HG03025 (cell line): ENCODE results near the gene ZNF844.
"Not testable (repeated sequence)": the region's sequence is repeated elsewhere in the genome, so short reads cannot be mapped to it uniquely, and the experiment has no call there.

Source experiments
- ATAC-seq: cut with Tn5 transposase; IDR thresholded peaks from one replicate; pipeline ENCODE4 v1.9.1; 2021; ENCODE audit warnings: mild to moderate bottlenecking, moderate library complexity; ENCODE audit not compliant: unreplicated experiment, low FRiP score

Gene ZNF844

GRCh38 chr19:12092065-12092867, 27.7 kb downstream of the ZNF844 start:
- no peak for ATAC-seq

- ATAC-seq = no peak
These were observed 28.4 kb downstream of the ZNF844 start for GRCh38 chr19:12092956-12093355.

GRCh38 chr19:12093777-12094176, 29.2 kb downstream of the ZNF844 start:
- no peak for ATAC-seq

- ATAC-seq = no peak
These were observed 30.7 kb downstream of the ZNF844 start for GRCh38 chr19:12095111-12095790.

- ATAC-seq = no peak
These were observed 33.5 kb downstream of the ZNF844 start for GRCh38 chr19:12098040-12098439.

GRCh38 chr19:12103909-12104308, 39.4 kb downstream of the ZNF844 start:
- not testable (repeated sequence) for ATAC-seq

- ATAC-seq = no peak
These were observed 46.6 kb downstream of the ZNF844 start for GRCh38 chr19:12111176-12111575.

- no peak for ATAC-seq
These were observed 47.6 kb downstream of the ZNF844 start for GRCh38 chr19:12111943-12112637.

GRCh38 chr19:12112701-12113100, 48.2 kb downstream of the ZNF844 start:
- no peak for ATAC-seq

- no peak for ATAC-seq
These were observed 48.6 kb downstream of the ZNF844 start for GRCh38 chr19:12113121-12113520.

GRCh38 chr19:12117201-12117970, 52.9 kb downstream of the ZNF844 start:
- no peak for ATAC-seq

- no peak for ATAC-seq
These were observed 62.2 kb downstream of the ZNF844 start for GRCh38 chr19:12126707-12127106.
